Kidney tubule cell (primary cell): ENCODE data around the gene PLXNA4.

Experiments used
- DNase-seq: peaks from one replicate; pipeline ENCODE4 v3.0.0-alpha.2; 2018; ENCODE audit warnings: low spot score

The PLXNA4 gene

GRCh38 chr7:132258231-132258630 is 318.0 kb downstream of the PLXNA4 start:
- no peak for DNase-seq

DNA sequence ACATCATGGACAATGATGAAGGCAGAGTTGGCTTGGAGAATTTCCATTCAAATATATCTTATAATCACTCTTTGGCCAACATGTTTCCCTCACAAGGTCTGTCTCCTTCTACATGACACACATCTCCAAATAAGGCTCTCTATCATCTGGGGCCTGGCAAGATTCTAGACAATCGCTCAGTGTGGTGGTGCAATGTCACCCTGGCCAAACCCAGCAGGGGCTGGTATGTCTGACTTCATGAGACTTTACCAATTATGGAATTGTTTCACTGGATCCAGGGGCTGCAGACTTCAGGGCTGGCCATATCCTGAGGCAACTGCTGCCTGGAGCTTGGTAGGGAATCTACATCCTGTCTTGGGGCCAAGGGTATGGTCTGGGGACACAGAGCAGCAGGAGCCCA is 319.0 kb downstream of the PLXNA4 start:
- DNase-seq, result no peak

DNA sequence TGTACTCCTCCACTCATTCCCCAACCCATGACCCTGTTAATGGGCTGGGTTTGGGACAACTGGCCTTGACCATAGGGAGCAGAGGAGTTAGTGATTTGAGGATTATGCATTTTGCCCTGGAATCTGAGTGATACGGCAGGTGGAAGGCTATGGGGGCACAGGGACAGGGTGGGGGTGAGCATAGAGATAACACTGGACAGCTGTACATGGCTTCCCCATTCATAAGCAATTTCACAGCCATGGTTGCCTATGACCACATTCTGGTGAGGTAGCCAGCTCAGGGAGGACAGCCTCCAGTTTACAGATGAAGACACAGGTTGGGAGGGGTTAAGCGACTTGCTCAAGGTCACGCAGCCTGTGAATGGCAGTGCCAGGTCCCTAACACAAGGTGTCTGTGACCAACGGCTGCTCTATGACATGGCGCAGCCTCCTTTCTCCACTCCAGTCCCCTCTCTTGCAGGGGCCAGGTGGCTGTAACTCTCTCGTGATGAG is 319.5 kb downstream of the PLXNA4 start:
- no peak for DNase-seq

DNA sequence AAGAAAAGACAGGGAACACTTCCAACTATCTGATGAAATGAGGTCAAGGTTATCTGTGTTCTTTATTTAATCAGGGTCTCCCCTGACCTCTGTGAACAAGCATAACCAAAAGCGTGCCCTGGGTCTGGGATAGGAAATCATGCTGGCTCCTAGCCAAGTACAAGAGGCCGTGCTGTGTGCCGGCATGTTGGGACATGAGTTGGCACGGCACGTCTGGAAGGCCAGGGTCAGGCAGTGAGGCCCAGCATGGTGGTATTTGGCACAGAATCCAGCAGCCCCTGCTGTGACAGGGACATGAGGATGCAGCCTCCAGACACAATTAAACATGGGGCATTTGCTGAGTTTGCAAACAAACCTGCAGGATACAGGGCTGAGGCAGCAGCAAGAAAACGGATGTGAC is 320.4 kb downstream of the PLXNA4 start:
- no peak for DNase-seq

- no peak for DNase-seq
Measured at GRCh38 chr7:132255115-132255797, 321.0 kb downstream of the PLXNA4 start.

- DNase-seq, result no peak
Measured at GRCh38 chr7:132254455-132254854, 321.8 kb downstream of the PLXNA4 start.

- no peak for DNase-seq
Measured at GRCh38 chr7:132252793-132253100, 323.5 kb downstream of the PLXNA4 start.

DNA sequence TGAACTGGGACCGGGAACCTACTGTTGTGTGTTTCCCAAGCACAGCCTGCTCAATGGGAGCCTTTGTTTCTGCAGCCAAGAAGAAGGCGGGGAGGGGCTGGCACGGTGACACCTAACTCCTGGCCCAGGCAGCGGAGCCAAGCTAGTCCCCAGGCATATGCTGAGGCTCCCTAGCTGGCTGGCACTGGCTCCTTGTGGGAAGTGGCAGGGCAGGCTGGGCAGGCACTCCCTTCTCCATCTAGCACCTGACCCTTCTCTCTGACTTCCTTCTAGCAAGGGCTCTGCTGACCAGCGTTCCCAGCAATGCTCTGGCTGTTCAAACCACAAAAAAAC is 325.0 kb downstream of the PLXNA4 start:
- peak; percentile 46 for DNase-seq

DNA sequence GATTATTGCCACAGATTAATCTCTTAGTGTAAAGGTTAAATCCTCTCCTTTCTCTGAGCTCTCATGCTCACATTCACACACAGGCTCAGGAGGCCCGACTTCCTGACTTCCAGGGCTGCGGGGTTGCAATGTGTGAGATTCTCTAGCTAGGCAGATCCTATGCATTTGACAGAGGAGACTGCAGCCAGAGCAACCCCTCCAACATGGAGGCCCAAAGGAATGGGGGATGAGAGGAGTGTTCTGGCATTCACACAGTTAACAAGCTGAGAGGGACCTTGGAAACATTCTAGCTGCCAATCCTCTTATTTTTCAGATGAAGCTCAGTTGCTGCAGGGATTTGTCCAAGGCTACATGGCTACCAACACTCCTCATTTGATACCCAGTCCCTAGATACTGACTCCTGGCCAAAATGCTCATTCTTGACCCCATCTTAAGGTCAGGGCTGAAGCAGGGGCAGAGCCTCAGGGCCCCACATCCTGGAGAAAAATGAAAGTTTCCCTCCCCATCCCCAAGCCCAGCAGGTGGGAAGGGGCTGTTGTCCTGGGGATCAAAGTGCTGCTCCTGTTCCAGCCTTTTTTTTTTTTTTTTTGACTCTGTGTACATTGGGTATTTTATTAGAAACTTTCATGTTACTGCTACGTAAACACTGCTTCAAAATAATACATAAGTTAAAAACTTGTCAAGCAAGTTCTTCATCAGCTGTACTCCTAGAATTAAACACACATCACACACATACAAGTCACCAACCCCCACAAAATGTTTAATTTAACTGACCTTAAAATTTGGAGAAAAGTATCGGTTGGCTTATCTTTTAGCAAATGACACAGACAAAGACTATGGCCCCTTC is 325.6 kb downstream of the PLXNA4 start:
- DNase-seq, result no peak

DNA sequence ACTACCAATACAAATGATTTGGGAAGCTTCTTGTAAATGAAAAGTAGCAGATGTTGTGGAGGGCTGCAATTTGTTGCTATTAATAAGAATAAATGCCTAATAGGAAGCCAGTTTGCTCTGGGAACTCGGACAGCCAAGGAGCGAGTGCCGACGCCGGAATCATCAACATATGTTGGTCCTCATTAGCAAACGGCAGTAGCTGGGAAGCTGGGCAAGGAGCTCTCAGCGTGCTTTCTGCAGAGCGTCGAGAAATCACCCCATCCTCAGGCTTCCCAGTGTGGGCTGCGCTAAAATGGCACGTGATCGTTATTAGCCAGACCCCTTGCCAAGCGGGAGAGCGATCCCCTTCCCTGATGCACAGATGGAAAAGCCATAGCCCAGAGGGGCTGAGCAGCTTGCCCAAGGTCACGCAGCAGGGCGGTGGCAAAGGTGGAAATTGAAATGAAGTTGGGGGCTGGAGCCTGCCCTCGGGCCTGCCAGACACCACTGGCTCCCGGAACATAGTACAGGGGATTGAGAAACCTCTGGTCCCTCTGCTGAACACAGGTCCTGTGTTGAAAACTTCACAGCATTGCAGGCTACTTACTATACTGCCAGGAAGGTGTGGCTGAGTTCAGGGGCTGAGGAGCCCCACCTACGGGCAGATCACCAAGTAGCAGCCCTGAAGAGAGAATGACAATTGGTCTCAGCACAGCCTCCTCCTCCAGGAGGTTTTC is 326.9 kb downstream of the PLXNA4 start:
- DNase-seq, result peak; percentile 30

GRCh38 chr7:132248841-132249240 is 327.4 kb downstream of the PLXNA4 start:
- DNase-seq, result no peak

DNA sequence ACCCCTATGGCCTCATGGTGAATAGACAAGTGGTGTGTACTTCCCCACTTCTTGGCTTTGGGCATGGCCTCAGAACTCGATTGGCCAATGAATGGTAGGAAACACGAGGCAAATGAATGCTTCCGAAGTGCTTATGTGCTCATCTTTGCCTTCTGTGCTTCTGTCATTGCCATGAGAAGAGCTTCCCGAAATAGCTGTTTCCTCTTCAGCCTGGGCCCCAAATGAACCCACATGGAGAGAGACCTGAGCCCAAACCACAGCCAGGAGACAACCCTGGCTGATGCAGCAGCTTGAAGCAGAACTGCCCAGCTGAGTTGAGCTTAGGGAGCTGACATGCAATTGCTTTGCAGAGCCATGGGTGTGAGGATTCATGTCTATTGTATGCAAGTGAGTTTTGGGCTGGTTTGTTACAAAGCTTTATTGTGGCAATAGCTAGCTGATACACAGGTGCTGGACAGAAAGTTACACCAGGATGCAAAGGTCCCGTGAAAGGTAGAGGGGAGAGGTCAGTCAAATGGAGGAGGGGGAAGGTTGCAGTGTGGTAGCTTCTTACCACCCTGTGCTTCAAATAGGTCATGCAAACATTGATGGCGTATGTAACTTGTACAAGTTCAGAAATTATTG is 328.2 kb downstream of the PLXNA4 start:
- no peak for DNase-seq

DNA sequence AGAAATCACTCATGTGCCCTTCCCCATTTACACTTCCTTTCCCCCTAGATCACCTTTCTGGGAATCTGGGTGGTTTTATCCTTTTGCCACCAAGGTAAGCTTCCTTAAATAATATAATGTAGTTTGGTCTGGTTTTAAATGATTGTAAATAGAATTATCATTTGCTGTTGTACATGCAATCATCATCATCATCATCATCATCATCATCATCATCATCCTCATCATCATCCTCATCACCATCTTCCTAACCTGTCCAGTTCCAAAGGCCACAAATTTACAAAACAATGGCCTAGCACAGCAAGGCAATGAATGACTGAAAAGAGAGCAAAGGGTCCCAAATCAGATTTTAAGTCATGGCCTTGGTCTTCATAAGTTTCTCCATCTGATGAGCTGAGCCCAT is 329.7 kb downstream of the PLXNA4 start:
- DNase-seq, result no peak

DNA sequence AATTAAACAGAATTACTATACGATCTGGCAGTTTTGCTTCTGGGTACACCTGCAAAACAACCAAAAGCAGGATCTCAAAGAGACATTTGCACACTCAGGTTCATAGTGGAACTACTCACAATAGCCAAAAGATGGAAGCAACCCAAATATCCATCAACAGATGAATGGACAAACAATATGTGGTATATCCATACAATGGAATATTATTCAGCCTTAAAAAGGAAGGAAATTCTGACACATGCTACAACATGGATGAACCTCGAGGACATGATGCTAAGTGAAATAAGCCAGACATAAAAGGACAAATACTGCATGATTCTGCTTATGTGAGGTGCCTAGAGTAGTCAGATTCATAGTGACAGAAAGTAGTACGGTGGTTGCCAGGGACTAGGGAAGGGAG is 330.7 kb downstream of the PLXNA4 start:
- no peak for DNase-seq

GRCh38 chr7:132244903-132245480 is 331.3 kb downstream of the PLXNA4 start:
- no peak for DNase-seq

DNA sequence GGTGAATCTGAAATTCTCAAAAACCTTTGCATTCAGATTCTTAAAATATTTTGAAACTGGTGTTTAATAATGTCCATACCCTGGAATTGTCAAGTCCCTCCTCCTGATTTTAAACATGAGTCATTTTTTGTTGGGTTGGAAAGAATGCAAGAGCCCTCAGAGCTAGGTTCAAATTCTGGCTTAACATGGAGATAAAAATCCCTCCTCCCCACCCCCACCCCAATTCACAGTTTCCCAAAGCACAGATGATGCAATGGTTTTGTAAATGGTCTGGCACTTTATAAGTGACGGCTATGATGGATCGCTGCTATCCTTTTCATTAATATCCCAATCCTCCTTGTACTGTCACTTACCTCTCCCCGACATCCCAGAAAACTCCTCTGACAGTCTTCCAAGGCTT is 332.8 kb downstream of the PLXNA4 start:
- DNase-seq, result no peak

DNA sequence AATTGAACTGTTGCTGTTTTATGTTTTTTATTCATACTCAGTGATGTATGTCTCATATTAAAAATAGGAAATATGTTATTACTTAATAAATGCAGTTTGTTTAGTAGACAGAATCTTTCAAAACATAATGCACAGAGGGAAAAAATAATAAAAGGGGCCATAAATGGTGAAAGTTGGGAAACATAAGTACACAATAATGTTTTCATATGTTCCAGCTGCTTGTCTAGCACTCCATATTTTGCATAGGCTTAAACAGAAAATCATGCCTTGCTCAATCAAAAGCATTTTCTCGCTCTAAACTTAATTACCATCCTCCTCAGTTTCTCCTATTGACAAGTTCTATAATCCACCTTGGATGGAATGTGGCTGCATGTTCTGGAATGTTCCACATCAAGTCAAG is 333.2 kb downstream of the PLXNA4 start:
- no peak for DNase-seq

DNA sequence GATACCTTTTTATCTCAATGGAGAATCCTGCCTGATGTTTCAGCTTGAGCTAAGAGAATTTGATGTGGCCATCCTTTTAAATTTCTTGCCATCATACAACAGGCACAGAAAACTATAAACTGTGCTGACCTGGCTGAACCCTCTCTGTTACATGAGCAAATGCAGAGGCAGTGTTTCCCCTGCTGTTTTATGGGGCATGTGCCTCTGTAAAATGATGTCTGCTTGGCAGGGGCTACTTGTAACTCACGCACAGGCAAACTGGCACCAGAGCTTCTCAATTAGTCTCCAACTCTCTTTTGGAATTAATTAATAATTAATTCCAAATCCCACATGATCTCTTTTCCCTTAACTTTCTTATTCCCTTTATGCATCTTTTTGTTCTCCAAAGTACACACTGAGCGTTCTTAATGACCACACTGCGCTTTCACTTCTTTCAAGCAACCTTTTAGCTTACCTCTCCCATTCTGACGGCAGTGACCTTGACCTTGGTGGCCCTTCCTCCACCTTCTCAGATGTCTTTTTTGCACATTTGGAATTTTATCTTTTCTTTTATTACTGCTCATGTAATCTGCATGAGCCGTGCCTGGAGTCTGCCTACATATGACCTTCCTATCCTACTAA is 334.0 kb downstream of the PLXNA4 start:
- no peak for DNase-seq

- no peak for DNase-seq
Measured at GRCh38 chr7:132240821-132241422, 335.3 kb downstream of the PLXNA4 start.

DNA sequence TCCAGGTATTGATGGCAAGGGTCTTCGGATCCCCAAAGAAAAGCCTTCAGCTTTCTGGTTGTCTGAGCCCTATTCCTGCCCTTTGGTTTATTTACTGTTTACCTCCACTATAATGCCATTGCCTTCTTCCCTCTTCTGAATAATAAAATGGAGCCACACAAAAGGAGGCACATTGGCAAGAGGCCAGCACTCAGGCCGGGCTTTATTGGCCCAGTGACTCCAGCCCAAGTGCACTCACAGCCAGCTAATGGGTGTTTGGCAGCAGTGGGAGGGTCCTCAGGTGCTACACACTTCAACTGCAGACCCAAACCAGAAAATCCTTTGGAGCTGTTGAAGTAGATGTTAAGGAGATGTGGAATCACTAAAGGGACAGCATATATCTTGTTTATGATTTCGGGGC is 336.0 kb downstream of the PLXNA4 start:
- DNase-seq, result no peak

DNA sequence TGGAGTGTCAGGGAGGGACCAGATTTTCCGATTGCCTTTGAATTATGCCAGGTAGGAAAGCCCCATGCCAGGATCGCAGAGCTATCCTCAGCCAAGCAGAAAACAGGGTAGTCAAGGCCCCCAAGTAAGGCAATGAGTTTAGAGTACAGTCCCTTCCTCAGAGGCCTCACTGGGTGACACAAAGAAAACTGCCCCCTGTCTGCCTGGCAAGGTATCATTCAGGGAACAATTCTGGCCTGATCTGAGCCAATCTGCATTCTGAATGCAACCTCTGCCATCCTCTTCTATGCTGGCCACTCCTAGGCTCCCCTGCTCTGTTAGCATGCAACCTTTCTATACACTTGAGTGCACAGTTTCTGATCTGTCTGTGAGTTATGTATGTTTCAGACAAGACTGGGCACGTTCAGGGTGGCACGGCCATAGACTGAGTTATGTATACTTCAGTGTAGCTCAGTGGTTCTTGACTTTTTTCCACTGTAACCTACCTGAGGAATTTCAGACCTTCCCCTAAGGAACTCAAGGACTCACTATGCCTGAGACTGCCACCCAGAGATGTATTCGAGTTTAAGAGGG is 336.8 kb downstream of the PLXNA4 start:
- DNase-seq, result no peak
